DMS79 (cell line): ENCODE measurements around the gene ORMDL3.
"Not testable (repeated sequence)": the region's sequence is repeated elsewhere in the genome, so short reads cannot be mapped to it uniquely, and the experiment has no call there.

Source experiments
- DNase-seq: peaks from one replicate; lab custom pipeline; 2025; lab: John Stamatoyannopoulos, UW

The ORMDL3 gene

GRCh38 chr17:39949028-39949427, 21.6 kb upstream of the ORMDL3 start:
- no peak for DNase-seq

DNA sequence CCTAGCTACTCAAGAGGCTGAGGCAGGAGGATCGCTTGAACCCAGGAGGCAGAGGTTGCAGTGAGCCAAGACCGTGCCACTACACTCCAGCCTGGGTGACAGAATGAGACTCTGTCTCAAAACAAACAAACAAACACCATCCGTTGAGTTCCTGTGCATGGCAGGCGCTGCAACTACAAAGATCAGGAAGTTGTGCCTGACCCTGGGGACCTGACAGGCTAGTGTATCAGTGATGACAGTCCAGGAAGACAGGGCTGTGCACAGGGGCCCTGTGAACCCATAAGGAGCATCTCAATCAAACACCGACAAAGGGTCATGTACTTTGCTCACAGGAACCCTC, 21.1 kb upstream of the ORMDL3 start:
- DNase-seq = not testable (repeated sequence)

GRCh38 chr17:39946551-39947330, 19.3 kb upstream of the ORMDL3 start:
- no peak for DNase-seq

- DNase-seq = no peak
Measured at GRCh38 chr17:39944393-39944711, 17.0 kb upstream of the ORMDL3 start.

- no peak for DNase-seq
Measured at GRCh38 chr17:39943702-39944392, 16.4 kb upstream of the ORMDL3 start.

- DNase-seq = no peak
Measured at GRCh38 chr17:39939588-39940419, 12.4 kb upstream of the ORMDL3 start.

DNA sequence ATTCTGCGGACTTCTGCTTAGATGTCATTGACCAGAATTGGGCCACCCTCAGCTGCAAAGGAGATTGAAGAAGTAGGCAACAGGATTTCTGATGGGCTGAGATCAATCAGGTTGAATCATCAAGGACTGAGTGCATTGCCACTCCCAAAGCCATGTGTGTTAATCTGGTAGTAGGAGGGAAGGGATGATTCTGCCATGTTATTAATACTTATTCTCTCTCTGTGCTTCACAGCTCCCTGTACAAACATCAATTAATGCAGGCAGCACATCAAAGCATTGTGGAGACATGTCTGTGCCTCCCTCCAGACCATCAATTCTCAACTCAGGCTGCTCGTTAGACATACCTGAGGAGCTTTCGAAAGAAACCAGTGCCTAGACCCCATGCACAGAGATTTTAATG, 11.7 kb upstream of the ORMDL3 start:
- DNase-seq = no peak

- no peak for DNase-seq
Measured at GRCh38 chr17:39938140-39938869, 10.9 kb upstream of the ORMDL3 start.

GRCh38 chr17:39937447-39937846, 10.0 kb upstream of the ORMDL3 start:
- DNase-seq = no peak

DNA sequence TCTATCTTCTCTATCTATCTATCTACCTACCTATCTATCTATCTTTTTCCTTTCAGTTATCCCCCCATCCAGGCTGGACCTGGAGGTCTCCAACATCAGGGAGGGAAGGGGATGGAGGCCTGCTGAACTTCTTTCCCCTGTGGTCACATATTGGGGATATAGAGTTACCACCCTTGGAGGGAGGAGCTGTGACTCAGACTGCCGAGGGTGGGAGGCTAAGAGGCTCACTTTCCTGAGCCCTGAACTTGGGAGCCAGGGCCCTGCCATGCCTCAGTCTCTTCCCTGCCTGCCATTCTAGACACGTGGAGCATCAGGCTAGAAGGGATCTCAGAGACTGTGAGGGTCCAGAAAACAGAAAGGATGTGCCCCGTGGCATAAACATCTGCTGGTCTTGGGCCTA, 8.5 kb upstream of the ORMDL3 start:
- DNase-seq = no peak

- no peak for DNase-seq
Measured at GRCh38 chr17:39934324-39934723, 6.9 kb upstream of the ORMDL3 start.

- DNase-seq = no peak
Measured at GRCh38 chr17:39933912-39934311, 6.5 kb upstream of the ORMDL3 start.

DNA sequence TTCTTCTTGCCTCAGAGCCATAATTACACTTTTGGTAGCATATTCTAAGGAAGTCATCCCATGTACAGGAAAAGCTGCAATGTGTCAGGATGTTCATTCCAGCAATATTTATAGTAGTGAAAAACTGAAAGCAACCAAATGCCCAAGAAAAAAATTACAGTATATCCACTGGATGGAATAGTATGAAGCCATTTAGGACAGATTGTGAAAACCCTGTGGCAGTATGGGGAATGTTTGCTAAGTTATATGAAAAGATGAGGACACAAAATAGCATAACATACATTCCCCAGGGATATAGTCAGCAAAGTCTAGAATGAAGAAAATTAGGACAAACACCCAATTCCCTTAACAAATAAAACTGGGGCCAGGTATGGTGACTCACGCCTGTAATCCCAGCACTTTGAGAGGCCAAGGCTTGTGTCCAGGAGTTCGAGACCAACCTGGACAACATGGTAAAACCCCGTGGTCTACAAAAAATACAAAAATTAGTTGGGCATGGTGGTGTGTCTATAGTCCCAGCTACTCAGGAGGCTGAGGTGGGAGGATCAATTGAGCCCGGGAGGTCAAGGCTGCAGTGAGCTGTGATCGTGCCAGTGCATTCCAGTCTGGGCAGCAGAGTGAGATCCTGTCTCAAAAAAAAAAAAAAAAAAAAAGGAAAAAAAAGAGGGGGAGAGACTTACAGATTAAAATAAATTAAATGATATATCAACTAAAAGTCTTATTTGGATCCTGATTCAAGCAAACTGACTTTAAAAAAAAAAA, 2.4 kb upstream of the ORMDL3 start:
- DNase-seq = no peak

GRCh38 chr17:39928858-39929645, 1.7 kb upstream of the ORMDL3 start:
- no peak for DNase-seq

GRCh38 chr17:39927929-39928857, 792 bp upstream of the ORMDL3 start:
- DNase-seq = no peak

DNA sequence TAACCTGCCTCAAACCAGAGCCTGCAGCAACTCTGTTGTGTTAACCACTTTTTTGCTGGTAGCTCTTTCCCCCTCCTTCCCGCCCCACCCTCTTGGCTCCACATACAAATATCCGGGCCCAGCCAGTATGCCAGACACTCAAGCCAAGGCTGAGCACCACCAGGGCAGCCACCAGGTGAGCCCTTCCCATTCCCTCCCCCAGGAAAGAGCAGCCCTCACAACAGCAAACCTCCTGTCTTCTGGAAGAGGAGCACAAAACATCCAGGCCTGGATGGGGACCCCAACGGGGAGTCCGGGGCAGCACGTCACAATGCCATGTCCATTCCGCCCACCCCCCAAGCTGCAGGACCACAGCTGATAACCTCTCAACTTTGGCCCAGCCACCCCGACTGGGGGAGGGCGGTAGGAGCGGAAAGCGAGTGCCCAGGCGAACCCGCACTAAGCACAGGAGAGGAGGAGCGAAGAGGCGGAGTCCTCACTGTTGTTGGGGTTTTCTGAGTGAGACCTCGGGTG, 757 bp downstream of the ORMDL3 start:
- DNase-seq = peak; percentile 8

GRCh38 chr17:39926135-39926587, 1.2 kb downstream of the ORMDL3 start:
- DNase-seq = no peak

DNA sequence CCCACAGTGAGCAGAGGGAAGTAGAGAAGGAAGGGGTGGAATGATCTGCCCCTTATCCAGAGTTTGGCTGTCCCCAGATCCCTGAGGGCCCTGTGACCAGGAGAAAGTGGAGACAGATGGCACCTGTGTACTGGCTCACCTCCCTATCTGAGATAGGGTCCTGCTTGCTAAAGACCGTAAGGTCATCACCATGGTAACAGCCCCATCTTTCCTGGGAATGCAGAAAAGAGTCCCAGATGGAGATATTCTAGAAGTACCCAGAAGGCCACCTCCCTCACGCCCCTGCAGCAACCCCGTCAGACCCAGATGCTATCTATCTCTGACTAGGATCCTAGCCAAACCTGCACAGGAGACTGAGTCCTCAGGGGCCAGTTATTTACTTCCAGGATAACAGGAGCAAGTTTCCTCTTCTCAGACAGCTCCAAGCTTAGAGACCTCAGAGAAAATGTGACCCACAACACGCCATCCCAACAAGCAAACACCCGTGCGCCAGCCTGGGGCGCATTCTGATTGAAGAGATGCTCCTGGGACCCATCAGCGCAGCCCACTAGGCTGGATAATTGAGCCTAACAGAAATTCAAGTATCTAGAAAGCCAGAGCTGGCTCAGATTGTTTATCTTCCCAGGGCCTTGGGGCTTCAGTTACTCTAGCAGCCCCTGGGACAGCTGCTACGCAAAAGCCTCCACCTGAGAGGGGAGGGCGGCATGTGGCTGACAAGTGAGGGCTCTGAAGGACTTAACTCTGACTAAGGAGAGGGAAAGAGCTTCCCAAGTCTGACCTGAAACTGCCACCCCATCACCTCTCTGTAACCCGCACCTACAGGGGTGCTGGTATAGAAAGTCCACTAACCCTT, 1.9 kb downstream of the ORMDL3 start:
- DNase-seq = no peak
